Measurements from ENCODE around the gene LIFR. TPM values are rescaled to one million over a fixed set of nuclear protein-coding genes. Genes with fewer than 3 reads are reported as not detected.

LIFR gene
- total RNA-seq, 1 donor from 2014 or later: 7.5 TPM

GRCh38 chr5:38453921-38454320 lies 102.5 kb downstream of the LIFR start:
- H3K4me1 Mint-ChIP-seq (ENCODE audit: low read depth): peaks cover 3% of the 10 kb centered on the region
- no peak for DNase-seq (ENCODE audit: low spot score)
- no peak overlapping the region for H3K27ac Mint-ChIP-seq (ENCODE audit: unreplicated experiment)
- H3K4me3 Mint-ChIP-seq (ENCODE audit: unreplicated experiment): no peak overlapping the region
- no peaks in the 10 kb centered on the region for H3K9me3 Mint-ChIP-seq (ENCODE audit: low read depth)
- TF ChIP-seq CTCF (IDR thresholded peaks at IDR 0.05): no peak
- H3K27me3 Mint-ChIP-seq (ENCODE audit: low read depth): peaks cover 5% of the 10 kb centered on the region
- no peaks in the 10 kb centered on the region for H3K36me3 Mint-ChIP-seq (ENCODE audit: low read depth)

GRCh38 chr5:38453506-38453905 lies 102.9 kb downstream of the LIFR start:
- no peak for DNase-seq (ENCODE audit: low spot score)
- H3K27ac Mint-ChIP-seq (ENCODE audit: unreplicated experiment): no peak overlapping the region
- no peak overlapping the region for H3K4me3 Mint-ChIP-seq (ENCODE audit: unreplicated experiment)
- H3K9me3 Mint-ChIP-seq (ENCODE audit: low read depth): no peaks in the 10 kb centered on the region
- H3K36me3 Mint-ChIP-seq (ENCODE audit: low read depth): no peaks in the 10 kb centered on the region
- no peak for TF ChIP-seq CTCF (IDR thresholded peaks at IDR 0.05)
- H3K27me3 Mint-ChIP-seq (ENCODE audit: low read depth): peaks cover 5% of the 10 kb centered on the region
- H3K4me1 Mint-ChIP-seq (ENCODE audit: low read depth): peaks cover 4% of the 10 kb centered on the region

- H3K36me3 Mint-ChIP-seq (ENCODE audit: low read depth): no peaks in the 10 kb centered on the region
- H3K4me1 Mint-ChIP-seq (ENCODE audit: low read depth): peaks cover 4% of the 10 kb centered on the region
- no peak for TF ChIP-seq CTCF (IDR thresholded peaks at IDR 0.05)
- no peak for DNase-seq (ENCODE audit: low spot score)
- H3K27ac Mint-ChIP-seq (ENCODE audit: unreplicated experiment): no peak overlapping the region
- no peaks in the 10 kb centered on the region for H3K9me3 Mint-ChIP-seq (ENCODE audit: low read depth)
- no peak overlapping the region for H3K4me3 Mint-ChIP-seq (ENCODE audit: unreplicated experiment)
- H3K27me3 Mint-ChIP-seq (ENCODE audit: low read depth): peaks cover 2% of the 10 kb centered on the region
Observed at GRCh38 chr5:38452201-38452600, 104.2 kb downstream of the LIFR start.

- Mint-ChIP-seq H3K9me3 (ENCODE audit: low read depth) (no peaks in the 10 kb centered on the region), H3K27ac (ENCODE audit: unreplicated experiment) (no peak overlapping the region)
Observed at GRCh38 chr5:38451074-38451725, 105.2 kb downstream of the LIFR start.

GRCh38 chr5:38450627-38451026 lies 105.8 kb downstream of the LIFR start:
- DNase-seq (ENCODE audit: low spot score): no peak
- no peaks in the 10 kb centered on the region for H3K9me3 Mint-ChIP-seq (ENCODE audit: low read depth)
- H3K27ac Mint-ChIP-seq (ENCODE audit: unreplicated experiment): no peak overlapping the region
- H3K36me3 Mint-ChIP-seq (ENCODE audit: low read depth): no peaks in the 10 kb centered on the region
- no peak for TF ChIP-seq CTCF (IDR thresholded peaks at IDR 0.05)
- peaks cover 4% of the 10 kb centered on the region for H3K4me1 Mint-ChIP-seq (ENCODE audit: low read depth)
- H3K4me3 Mint-ChIP-seq (ENCODE audit: unreplicated experiment): no peak overlapping the region
- peaks cover 6% of the 10 kb centered on the region for H3K27me3 Mint-ChIP-seq (ENCODE audit: low read depth)

More at GRCh38 chr5:38451074-38451725, 105.2 kb downstream of the LIFR start:
- peaks cover 4% of the 10 kb centered on the region for H3K4me1 Mint-ChIP-seq (ENCODE audit: low read depth)
- no peak for DNase-seq (ENCODE audit: low spot score)
- no peak overlapping the region for H3K4me3 Mint-ChIP-seq (ENCODE audit: unreplicated experiment)
- H3K27me3 Mint-ChIP-seq (ENCODE audit: low read depth): peaks cover 5% of the 10 kb centered on the region
- TF ChIP-seq CTCF (IDR thresholded peaks at IDR 0.05): no peak
- H3K36me3 Mint-ChIP-seq (ENCODE audit: low read depth): no peaks in the 10 kb centered on the region

All from chondrocyte (in vitro differentiated cells).